SK-N-SH (cell line): ENCODE data around the gene BCL2L15.

Experiments
- CTCF ChIP-seq: fragments of 200-600 bp; sonication (generic); IDR thresholded peaks from 2 replicates; pipeline ENCODE4 v1.6.1; 2017; ENCODE audit warnings: antibody characterized with exemption, mild to moderate bottlenecking, moderate library complexity
- ELF1 ChIP-seq: IDR thresholded peaks from 2 replicates; pipeline ENCODE4 v1.4.0; 2012
- EZH2phosphoT487 ChIP-seq: fragments of 200-600 bp; sonication (generic); IDR thresholded peaks from 2 replicates; pipeline ENCODE4 v1.6.1; 2017; ENCODE audit warnings: low read depth, mixed run types, mild to moderate bottlenecking, antibody characterized with exemption, moderate library complexity, borderline replicate concordance
- FOSL2 ChIP-seq: IDR thresholded peaks from 2 replicates; pipeline ENCODE4 v1.4.0; 2012; ENCODE audit warnings: low read depth, mild to moderate bottlenecking, moderate library complexity, borderline replicate concordance
- GATA2 ChIP-seq: sonication (generic); formaldehyde crosslinking; IDR thresholded peaks from 2 replicates; pipeline ENCODE4 v1.5.0; 2020; ENCODE audit warnings: mild to moderate bottlenecking, missing genetic modification reagents
- MEF2A ChIP-seq: IDR thresholded peaks from 2 replicates; pipeline ENCODE4 v1.4.0; 2012; ENCODE audit warnings: low read depth, borderline replicate concordance
- NRF1 ChIP-seq: IDR thresholded peaks from 2 replicates; pipeline ENCODE4 v1.6.1; 2012; ENCODE audit warnings: low read depth, mild to moderate bottlenecking, low read length
- TAF1 ChIP-seq: IDR thresholded peaks from 2 replicates; pipeline ENCODE4 v1.6.1; 2012; ENCODE audit warnings: low read depth, mild to moderate bottlenecking, low read length, moderate library complexity, borderline replicate concordance
- TEAD4 ChIP-seq: IDR thresholded peaks from 2 replicates; pipeline ENCODE4 v1.4.0; 2012; ENCODE audit warnings: mild to moderate bottlenecking, borderline replicate concordance; ENCODE audit not compliant: insufficient read depth
- YY1 ChIP-seq: IDR thresholded peaks from 2 replicates; pipeline ENCODE4 v1.4.0; 2012; ENCODE audit warnings: low read depth, mild to moderate bottlenecking
- TF ChIP-seq, protein P1 (sequence below): IDR thresholded peaks from 2 replicates; pipeline ENCODE4 v1.4.0; 2012; ENCODE audit warnings: low read depth, borderline replicate concordance
- TF ChIP-seq, protein P2 (sequence below): IDR thresholded peaks from 2 replicates; pipeline ENCODE4 v1.6.1; 2012; ENCODE audit warnings: mild to moderate bottlenecking, low read depth, low read length, moderate library complexity

DNA sequence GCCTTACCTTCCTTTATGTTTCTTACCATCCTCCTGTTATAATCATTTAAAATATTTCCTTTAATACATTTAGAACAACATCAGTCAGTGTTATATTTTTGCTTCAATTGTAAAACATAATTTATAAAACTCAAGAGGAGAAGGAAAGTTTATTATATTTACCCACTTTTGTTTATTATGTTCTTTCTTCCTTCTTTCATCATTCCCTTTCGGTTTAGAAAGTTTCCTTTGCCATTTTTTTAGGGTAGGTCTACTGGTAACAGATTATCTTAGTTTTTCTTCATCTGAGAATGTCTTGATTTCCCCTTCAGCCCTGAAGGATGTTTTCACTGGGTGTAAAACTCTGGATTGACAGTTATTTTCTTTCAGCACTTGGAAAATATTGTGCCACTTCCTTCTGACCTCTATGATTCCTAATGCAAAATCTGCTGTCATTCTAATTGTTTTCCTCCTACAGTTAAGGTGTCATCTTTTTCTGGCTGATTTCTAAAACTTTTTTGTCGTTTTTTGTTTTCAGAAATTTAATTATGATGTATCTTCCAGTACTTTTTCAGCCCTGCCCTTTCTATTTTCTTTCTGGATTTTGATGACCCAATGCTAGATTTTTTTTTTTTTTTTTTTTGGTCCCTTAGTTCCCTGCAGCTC lies 40.9 kb downstream of the BCL2L15 start:
- TF ChIP-seq CTCF (no peak), EZH2phosphoT487 (no peak), MEF2A (no peak), TAF1 (no peak), ELF1 (no peak), YY1 (no peak), GATA2 (CRISPR knock-in tag) (no peak), NRF1 (no peak), TEAD4 (no peak), FOSL2 (no peak)
- TF ChIP-seq, protein P1, sequence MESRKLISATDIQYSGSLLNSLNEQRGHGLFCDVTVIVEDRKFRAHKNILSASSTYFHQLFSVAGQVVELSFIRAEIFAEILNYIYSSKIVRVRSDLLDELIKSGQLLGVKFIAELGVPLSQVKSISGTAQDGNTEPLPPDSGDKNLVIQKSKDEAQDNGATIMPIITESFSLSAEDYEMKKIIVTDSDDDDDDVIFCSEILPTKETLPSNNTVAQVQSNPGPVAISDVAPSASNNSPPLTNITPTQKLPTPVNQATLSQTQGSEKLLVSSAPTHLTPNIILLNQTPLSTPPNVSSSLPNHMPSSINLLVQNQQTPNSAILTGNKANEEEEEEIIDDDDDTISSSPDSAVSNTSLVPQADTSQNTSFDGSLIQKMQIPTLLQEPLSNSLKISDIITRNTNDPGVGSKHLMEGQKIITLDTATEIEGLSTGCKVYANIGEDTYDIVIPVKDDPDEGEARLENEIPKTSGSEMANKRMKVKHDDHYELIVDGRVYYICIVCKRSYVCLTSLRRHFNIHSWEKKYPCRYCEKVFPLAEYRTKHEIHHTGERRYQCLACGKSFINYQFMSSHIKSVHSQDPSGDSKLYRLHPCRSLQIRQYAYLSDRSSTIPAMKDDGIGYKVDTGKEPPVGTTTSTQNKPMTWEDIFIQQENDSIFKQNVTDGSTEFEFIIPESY: no peak
- TF ChIP-seq, protein P2, sequence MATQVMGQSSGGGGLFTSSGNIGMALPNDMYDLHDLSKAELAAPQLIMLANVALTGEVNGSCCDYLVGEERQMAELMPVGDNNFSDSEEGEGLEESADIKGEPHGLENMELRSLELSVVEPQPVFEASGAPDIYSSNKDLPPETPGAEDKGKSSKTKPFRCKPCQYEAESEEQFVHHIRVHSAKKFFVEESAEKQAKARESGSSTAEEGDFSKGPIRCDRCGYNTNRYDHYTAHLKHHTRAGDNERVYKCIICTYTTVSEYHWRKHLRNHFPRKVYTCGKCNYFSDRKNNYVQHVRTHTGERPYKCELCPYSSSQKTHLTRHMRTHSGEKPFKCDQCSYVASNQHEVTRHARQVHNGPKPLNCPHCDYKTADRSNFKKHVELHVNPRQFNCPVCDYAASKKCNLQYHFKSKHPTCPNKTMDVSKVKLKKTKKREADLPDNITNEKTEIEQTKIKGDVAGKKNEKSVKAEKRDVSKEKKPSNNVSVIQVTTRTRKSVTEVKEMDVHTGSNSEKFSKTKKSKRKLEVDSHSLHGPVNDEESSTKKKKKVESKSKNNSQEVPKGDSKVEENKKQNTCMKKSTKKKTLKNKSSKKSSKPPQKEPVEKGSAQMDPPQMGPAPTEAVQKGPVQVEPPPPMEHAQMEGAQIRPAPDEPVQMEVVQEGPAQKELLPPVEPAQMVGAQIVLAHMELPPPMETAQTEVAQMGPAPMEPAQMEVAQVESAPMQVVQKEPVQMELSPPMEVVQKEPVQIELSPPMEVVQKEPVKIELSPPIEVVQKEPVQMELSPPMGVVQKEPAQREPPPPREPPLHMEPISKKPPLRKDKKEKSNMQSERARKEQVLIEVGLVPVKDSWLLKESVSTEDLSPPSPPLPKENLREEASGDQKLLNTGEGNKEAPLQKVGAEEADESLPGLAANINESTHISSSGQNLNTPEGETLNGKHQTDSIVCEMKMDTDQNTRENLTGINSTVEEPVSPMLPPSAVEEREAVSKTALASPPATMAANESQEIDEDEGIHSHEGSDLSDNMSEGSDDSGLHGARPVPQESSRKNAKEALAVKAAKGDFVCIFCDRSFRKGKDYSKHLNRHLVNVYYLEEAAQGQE: no peak
